K562 (cell line): ENCODE measurements around the gene KDF1. TPM values are rescaled to one million over a fixed set of nuclear protein-coding genes. Genes with fewer than 3 reads are reported as not detected.

ENCODE experiments used
- ATAC-seq: fragments of 200-7000 bp; cut with Tn5 transposase; 3 replicates; pipeline ENCODE4 v1.9.1; 2020; ENCODE audit warnings: moderate library complexity
- BruUV-seq: library from RNA; stranded (reverse); fragments of 400-500 nt; replicated peaks from 2 replicates; lab custom pipeline; 2021; lab: Mats Ljungman, UMichigan
- CTCF ChIA-PET: fragments of 300-600 bp; formaldehyde crosslinking; extraction: SDS; loops from one replicate; lab custom pipeline; 2021; ENCODE audit warnings: low intra/inter-chr PET ratio; lab: Yijun Ruan, JAX
- POLR2A ChIA-PET: fragments of 300-600, 350-650 bp; sonication (Branson Sonifier 250); formaldehyde crosslinking; extraction: SDS; loops from one replicate; lab custom pipeline; 2021; ENCODE audit warnings: antibody characterized with exemption, inconsistent platforms; lab: Yijun Ruan, JAX
- DNase-seq, 4 experiments: peaks; one replicate each; pipeline versions ENCODE4 v3.0.0 to v3.0.0-alpha.2; 2011 to 2018; ENCODE audit warnings: low spot score in 3 of 4, mixed read lengths in 3 of 4; ENCODE audit errors: extremely low read depth in 1 of 4
- FAIRE-seq: peaks from 2 replicates; lab custom pipeline; 2011; peaks lifted over from hg19 to GRCh38; lab: Jason Lieb, UNC
- H2AFZ ChIP-seq: 2 replicates; pipeline ENCODE4 v1.6.0; 2011; ENCODE audit warnings: low read depth, low read length, control low read depth, inconsistent platforms
- H3K27ac ChIP-seq: fragments of 200-600 bp; 3 replicates; pipeline ENCODE4 v1.8.0; 2011; ENCODE audit warnings: low read depth, mild to moderate bottlenecking, control low read depth, inconsistent platforms, low read length, moderate library complexity, mixed read lengths; ENCODE audit errors: extremely low read depth
- H3K27me3 ChIP-seq, 2 experiments: fragments of 300-600 bp in 1 of 2; 2 replicates in 1 of 2; 3 replicates in 1 of 2; pipeline versions ENCODE4 v1.6.0 to v1.8.0; 2011; ENCODE audit warnings: inconsistent platforms in 2 of 2, low read length in 2 of 2, mild to moderate bottlenecking in 1 of 2, mixed read lengths in 1 of 2, moderate library complexity in 1 of 2; ENCODE audit not compliant: control insufficient read depth in 2 of 2, insufficient read depth in 2 of 2
- H3K36me3 ChIP-seq: fragments of 300-600 bp; 3 replicates; pipeline ENCODE4 v1.8.0; 2011; ENCODE audit warnings: mild to moderate bottlenecking, low read length, inconsistent platforms; ENCODE audit not compliant: control insufficient read depth, insufficient read depth
- H3K4me1 ChIP-seq, 2 experiments: fragments of 200-600 bp in 1 of 2; replicated peaks in 1 of 2; 2 replicates in 1 of 2; 3 replicates in 1 of 2; pipeline versions ENCODE4 v1.5.1 to v1.8.0; 2011; ENCODE audit warnings: inconsistent platforms in 2 of 2, low read length in 2 of 2, mild to moderate bottlenecking in 1 of 2, mixed read lengths in 1 of 2, moderate library complexity in 1 of 2; ENCODE audit not compliant: control insufficient read depth in 2 of 2, insufficient read depth in 2 of 2
- H3K4me2 ChIP-seq: 2 replicates; pipeline ENCODE4 v1.6.1; 2011; ENCODE audit warnings: low read length, control low read depth, inconsistent platforms, mixed read lengths; ENCODE audit not compliant: insufficient read depth
- H3K4me3 ChIP-seq: fragments of 200-600 bp; sonication (generic), shearing (Covaris generic); 2 replicates; pipeline ENCODE4 v1.5.1; 2016; ENCODE audit warnings: control low read depth, inconsistent platforms
- H3K79me2 ChIP-seq: fragments of 200-600 bp; 3 replicates; pipeline ENCODE4 v1.8.0; 2011; ENCODE audit warnings: low read length, inconsistent platforms; ENCODE audit not compliant: control insufficient read depth, insufficient read depth
- H3K9ac ChIP-seq, 2 experiments: 2 replicates each; pipeline versions ENCODE4 v1.6.0 to v1.6.1; 2011; ENCODE audit warnings: low read depth in 2 of 2, low read length in 2 of 2, control low read depth in 1 of 2, inconsistent platforms in 1 of 2, mild to moderate bottlenecking in 1 of 2, mixed read lengths in 1 of 2; ENCODE audit not compliant: insufficient read depth in 1 of 2
- H3K9me1 ChIP-seq: one replicate; pipeline ENCODE4 v1.6.0; 2011; ENCODE audit warnings: inconsistent platforms, mild to moderate bottlenecking, low read length, moderate library complexity; ENCODE audit not compliant: control insufficient read depth, insufficient read depth
- H3K9me3 ChIP-seq: replicated peaks from 2 replicates; pipeline ENCODE4 v1.5.1; 2011; ENCODE audit warnings: low read depth, low read length, inconsistent platforms; ENCODE audit not compliant: control insufficient read depth, insufficient read depth
- H4K20me1 ChIP-seq: replicated peaks from 2 replicates; pipeline ENCODE4 v1.6.1; 2011; ENCODE audit warnings: low read length, inconsistent platforms, mixed read lengths; ENCODE audit not compliant: control insufficient read depth, insufficient read depth
- HDAC8 ChIP-seq: fragments of 450-650 bp; IDR thresholded peaks from 2 replicates; pipeline ENCODE4 v1.6.1; 2016; ENCODE audit warnings: mild to moderate bottlenecking, missing genetic modification characterization, moderate library complexity, missing compliant biosample characterization
- MCM7 ChIP-seq, 2 experiments: fragments of 450-650 bp; IDR thresholded peaks; 2 replicates each; pipeline ENCODE4 v1.6.1; 2016 to 2018
- MIER1 ChIP-seq: fragments of 450-650 bp; IDR thresholded peaks from 2 replicates; pipeline ENCODE4 v1.6.1; 2016; ENCODE audit warnings: antibody characterized with exemption, mild to moderate bottlenecking, low read depth
- NR0B1 ChIP-seq: fragments of 450-650 bp; IDR thresholded peaks from one replicate; pipeline ENCODE4 v1.6.1; 2018; ENCODE audit warnings: mild to moderate bottlenecking, moderate library complexity; ENCODE audit not compliant: partially characterized antibody
- PHF21A ChIP-seq: fragments of 450-650 bp; IDR thresholded peaks from 2 replicates; pipeline ENCODE4 v1.6.1; 2017; ENCODE audit warnings: low read depth, borderline replicate concordance
- SRSF7 ChIP-seq: fragments of 200-400 bp; formaldehyde crosslinking; optimal IDR thresholded peaks from 2 replicates; pipeline ENCODE3; 2017; ENCODE audit warnings: mild to moderate bottlenecking, low read depth, low read length
- SRSF9 ChIP-seq: fragments of 200-400 bp; formaldehyde crosslinking; IDR thresholded peaks from 2 replicates; pipeline ENCODE4 v1.6.1; 2017; ENCODE audit warnings: low read depth, low read length, borderline replicate concordance
- STAG1 ChIP-seq: sonication (generic); formaldehyde crosslinking; IDR thresholded peaks from 2 replicates; pipeline ENCODE4 v1.5.0; 2020; ENCODE audit warnings: missing genetic modification reagents, borderline replicate concordance
- TFE3 ChIP-seq: fragments of 450-650 bp; formaldehyde crosslinking; IDR thresholded peaks from 2 replicates; pipeline ENCODE4 v1.4.0; 2020; ENCODE audit warnings: mild to moderate bottlenecking, mixed read lengths
- U2AF2 ChIP-seq: fragments of 200-400 bp; formaldehyde crosslinking; optimal IDR thresholded peaks from 2 replicates; pipeline ENCODE3; 2017; ENCODE audit warnings: low read depth, mild to moderate bottlenecking, low read length
- ZFP36 ChIP-seq: fragments of 150-350 bp; IDR thresholded peaks from 2 replicates; pipeline ENCODE4 v1.6.1; 2018; ENCODE audit warnings: low read length, low read depth; ENCODE audit not compliant: partially characterized antibody
- ZNF24 ChIP-seq: fragments of 450-650 bp; IDR thresholded peaks from 2 replicates; pipeline ENCODE4 v1.6.1; 2016
- ZNF408 ChIP-seq: fragments of 250-450 bp; sonication (Bioruptor Pico); IDR thresholded peaks from 2 replicates; pipeline ENCODE4 v1.4.0; 2020; ENCODE audit warnings: low read depth, mild to moderate bottlenecking, moderate library complexity
- ZNF592 ChIP-seq: fragments of 450-650 bp; IDR thresholded peaks from 2 replicates; pipeline ENCODE4 v1.6.1; 2017; ENCODE audit warnings: antibody characterized with exemption, mild to moderate bottlenecking
- ZNF75A ChIP-seq: fragments of 450-650 bp; formaldehyde crosslinking; IDR thresholded peaks from 2 replicates; pipeline ENCODE4 v1.4.0; 2020; ENCODE audit warnings: mild to moderate bottlenecking
- WGBS: fragments of 100-300 bp; shearing (Covaris generic); methylation state at CpG from one replicate; pipeline ENCODE4 v1.1.6; 2016; ENCODE audit warnings: low coverage, mixed read lengths; ENCODE audit not compliant: insufficient coverage; ENCODE audit errors: missing lambda C conversion rate; 5-methylcytosine and 5-hydroxymethylcytosine counted together
- in situ Hi-C: fragments of 300-500 bp; cut with MboI; formaldehyde crosslinking; loops from 4 replicates; pipeline ENCODE4 v1.15.0; 2018; ENCODE audit warnings: inconsistent platforms, mixed read lengths
- intact Hi-C: fragments of 100-400 bp; cut with micrococcal nuclease; formaldehyde crosslinking; loops from 2 replicates; pipeline ENCODE4 v1.14.2; 2022
- polyA plus RNA-seq, 8 experiments: library from polyadenylated mRNA; depleted of rRNA in 4 of 8; stranded (reverse) in 5 of 8; unstranded in 3 of 8; fragments of >200 nt; fragmentation: Nextera tagmentation in 2 of 8; fragmentation: Illumina TruSeq in 1 of 8; extraction: Ambion mirVana in 2 of 8; extraction: Trizol in 1 of 8; gene quantifications; 2 replicates each; pipeline versions ENCODE4 v1.2.1 to v1.2.3, GENCODE V29; 2011 to 2014; ENCODE audit warnings: inconsistent platforms in 1 of 8, missing spikeins in 1 of 8
- total RNA-seq, 7 experiments: library from RNA; depleted of rRNA in 6 of 7; stranded (reverse); fragments of >200 nt in 6 of 7; fragmentation: Illumina TruSeq in 2 of 7; extraction: Trizol in 2 of 7; gene quantifications; 2 replicates each; pipeline versions ENCODE4 v1.2.1 to v1.2.3, GENCODE V29; 2011 to 2021; ENCODE audit warnings: low replicate concordance in 1 of 7

Gene KDF1
- total and polyA plus RNA-seq, 9 of the 15 experiments (the other 6 are each of a cell fraction or from before 2014, with no cell fraction given), result 0.38 to 1.9 (median 0.83) TPM

- in situ Hi-C loops (no loop called here), intact Hi-C loops (loop anchor here (1.0 kb wide), 1 partner anchor 10 kb away; the partner anchor contains the start of gene GPN2)
- Histone ChIP-seq H3K4me1 (peaks cover 9 to 18% of the 10 kb centered on the region in 2 experiments; a peak in 4 of 5 replicates), H3K9me3 (no peaks in the 10 kb centered on the region), H3K4me3 (peak within 1 kb of the TSS; percentile 91), H3K27me3 (no peaks in the 10 kb centered on the region; a peak in 1 of 5 replicates), H4K20me1 (no peaks in the 10 kb centered on the region), H3K9me1 (no peaks in the 10 kb centered on the region), H3K9ac (peak within 1 kb of the TSS; percentile 88 to 97), H3K27ac (peak within 1 kb of the TSS; percentile 81), H2AFZ (peak within 1 kb of the TSS; percentile 94), H3K79me2 (peaks cover 35% of the 10 kb centered on the region), H3K4me2 (peak within 1 kb of the TSS; percentile 91), H3K36me3 (peaks cover 27% of the 10 kb centered on the region)
- ChIA-PET CTCF (interaction anchor here (0.6 kb wide), 1 partner anchor 10 kb away, joined by 4 read pairs; the partner anchor contains the start of gene GPN2), POLR2A (interaction anchor here (0.6 to 5.8 kb wide), 23 partner anchors 9 to 400 kb away, joined by 3 to 110 read pairs (median 4); partner anchors contain the start of genes GPN2, NR0B2, NUDC and RPS6KA1)
- peak; percentile 96 for FAIRE-seq
- ATAC-seq, result peak; percentile 92
- WGBS, result under 1% methylated on average over 50 of the region's 50 CpGs
- peak; percentile 92 to 99 (median 94) for DNase-seq
- TSS peak; percentile 79 for BruUV-seq
- TF ChIP-seq ZFP36, result no peak
- TF ChIP-seq ZNF75A (CRISPR knock-in tag), result no peak
- TF ChIP-seq ZNF408 (CRISPR knock-in tag), result no peak
- no peak for TF ChIP-seq SRSF9
- TF ChIP-seq SRSF7, result no peak
- no peak for TF ChIP-seq PHF21A
- TF ChIP-seq MCM7 (IDR thresholded peaks at IDR 0.05), result no peak
- no peak for TF ChIP-seq HDAC8 (tag)
- peak; percentile 98 for TF ChIP-seq TFE3 (CRISPR knock-in tag)
- TF ChIP-seq U2AF2, result no peak
- no peak; the same call in 1 of the 2 replicates for TF ChIP-seq ZNF592
- no peak for TF ChIP-seq ZNF24
- no peak for TF ChIP-seq STAG1 (CRISPR knock-in tag)
- TF ChIP-seq NR0B1, result no peak
- TF ChIP-seq MIER1, result no peak
These were observed 60.1 kb downstream of the KDF1 start, which contains the start of gene GPATCH3 for GRCh38 chr1:26900001-26900814. Gene GPATCH3, minus strand, starts transcription at chr1:26900467. Its CDS starts 25 bp downstream, at chr1:26900442.
